HG02840 (cell line): Measurements from ENCODE around the gene ETV6.

ENCODE experiments used
- ATAC-seq: cut with Tn5 transposase; IDR thresholded peaks from one replicate; pipeline ENCODE4 v1.9.1; 2021; ENCODE audit warnings: mild to moderate bottlenecking, moderate library complexity, moderate number of reproducible peaks; ENCODE audit not compliant: unreplicated experiment, low FRiP score

The ETV6 gene

GRCh38 chr12:11641522-11641921, 8.0 kb upstream of the ETV6 start:
- no peak for ATAC-seq

- no peak for ATAC-seq
These were observed 6.7 kb upstream of the ETV6 start for GRCh38 chr12:11642785-11643184.

GRCh38 chr12:11645391-11645790, 4.1 kb upstream of the ETV6 start:
- no peak for ATAC-seq

GRCh38 chr12:11648514-11649412, 711 bp upstream of the ETV6 start:
- peak; percentile 29 for ATAC-seq

- ATAC-seq, result no peak
These were observed 1.1 kb downstream of the ETV6 start for GRCh38 chr12:11650286-11651281.

- no peak for ATAC-seq
These were observed 1.9 kb downstream of the ETV6 start for GRCh38 chr12:11651381-11651780.

- ATAC-seq, result no peak
These were observed 2.3 kb downstream of the ETV6 start for GRCh38 chr12:11651785-11652184.

- no peak for ATAC-seq
These were observed 3.0 kb downstream of the ETV6 start for GRCh38 chr12:11652351-11653040.

- no peak for ATAC-seq
These were observed 3.8 kb downstream of the ETV6 start for GRCh38 chr12:11653215-11653753.

GRCh38 chr12:11654338-11654737, 4.9 kb downstream of the ETV6 start:
- no peak for ATAC-seq

GRCh38 chr12:11654802-11655201, 5.3 kb downstream of the ETV6 start:
- ATAC-seq, result no peak

GRCh38 chr12:11655842-11656241, 6.4 kb downstream of the ETV6 start:
- ATAC-seq, result no peak

GRCh38 chr12:11656550-11656949, 7.1 kb downstream of the ETV6 start:
- no peak for ATAC-seq

GRCh38 chr12:11657511-11657910, 8.0 kb downstream of the ETV6 start:
- no peak for ATAC-seq

GRCh38 chr12:11658791-11659190, 9.3 kb downstream of the ETV6 start:
- ATAC-seq, result no peak

- no peak for ATAC-seq
These were observed 11.2 kb downstream of the ETV6 start for GRCh38 chr12:11660624-11661023.

GRCh38 chr12:11661491-11662089, 12.1 kb downstream of the ETV6 start:
- ATAC-seq, result no peak

GRCh38 chr12:11662369-11662768, 12.9 kb downstream of the ETV6 start:
- no peak for ATAC-seq

GRCh38 chr12:11663130-11663529, 13.7 kb downstream of the ETV6 start:
- ATAC-seq, result no peak

GRCh38 chr12:11664101-11664500, 14.6 kb downstream of the ETV6 start:
- no peak for ATAC-seq
